ENCODE data around the gene MMEL1.
"Not testable (repeated sequence)": the region's sequence is repeated elsewhere in the genome, so short reads cannot be mapped to it uniquely, and the experiment has no call there.

Gene MMEL1

DNA sequence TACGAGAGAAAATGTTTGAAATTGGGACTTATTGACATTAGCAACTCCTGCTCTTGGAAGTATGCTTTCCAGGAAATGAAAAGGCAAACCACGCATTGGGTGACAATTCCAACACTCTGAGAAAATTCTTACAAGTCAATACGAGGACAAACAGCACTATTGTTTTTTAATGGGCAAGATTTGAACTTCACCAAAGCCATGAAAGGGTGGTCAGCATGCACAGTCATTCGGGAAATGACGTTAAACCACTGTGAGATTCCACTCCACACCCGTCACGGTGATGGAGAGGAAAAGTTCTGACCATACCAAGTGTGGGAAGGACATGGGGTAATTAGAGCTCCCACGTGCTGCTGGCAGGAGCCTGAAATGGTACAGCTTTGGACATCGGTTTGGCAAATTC, 58.5 kb downstream of the MMEL1 start:
- TF ChIP-seq, protein P1, sequence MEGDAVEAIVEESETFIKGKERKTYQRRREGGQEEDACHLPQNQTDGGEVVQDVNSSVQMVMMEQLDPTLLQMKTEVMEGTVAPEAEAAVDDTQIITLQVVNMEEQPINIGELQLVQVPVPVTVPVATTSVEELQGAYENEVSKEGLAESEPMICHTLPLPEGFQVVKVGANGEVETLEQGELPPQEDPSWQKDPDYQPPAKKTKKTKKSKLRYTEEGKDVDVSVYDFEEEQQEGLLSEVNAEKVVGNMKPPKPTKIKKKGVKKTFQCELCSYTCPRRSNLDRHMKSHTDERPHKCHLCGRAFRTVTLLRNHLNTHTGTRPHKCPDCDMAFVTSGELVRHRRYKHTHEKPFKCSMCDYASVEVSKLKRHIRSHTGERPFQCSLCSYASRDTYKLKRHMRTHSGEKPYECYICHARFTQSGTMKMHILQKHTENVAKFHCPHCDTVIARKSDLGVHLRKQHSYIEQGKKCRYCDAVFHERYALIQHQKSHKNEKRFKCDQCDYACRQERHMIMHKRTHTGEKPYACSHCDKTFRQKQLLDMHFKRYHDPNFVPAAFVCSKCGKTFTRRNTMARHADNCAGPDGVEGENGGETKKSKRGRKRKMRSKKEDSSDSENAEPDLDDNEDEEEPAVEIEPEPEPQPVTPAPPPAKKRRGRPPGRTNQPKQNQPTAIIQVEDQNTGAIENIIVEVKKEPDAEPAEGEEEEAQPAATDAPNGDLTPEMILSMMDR (IDR thresholded peaks at IDR 0.05; ENCODE audit: extremely low read depth, insufficient read depth, missing control alignments): no peak
- in situ Hi-C loops (cut with MboI; ENCODE audit: low pct_unique_long_range_greater_than_20kb, low sequenced_read_pairs, unreplicated experiment): no loop called here
- no peak for DNase-seq (ENCODE audit: low spot score)

- TF ChIP-seq, protein P1 (IDR thresholded peaks at IDR 0.05; ENCODE audit: extremely low read depth, insufficient read depth, missing control alignments): no peak
- no peak for DNase-seq (ENCODE audit: low spot score)
- in situ Hi-C loops (cut with MboI; ENCODE audit: low pct_unique_long_range_greater_than_20kb, low sequenced_read_pairs, unreplicated experiment): no loop called here
These were observed 59.4 kb downstream of the MMEL1 start for GRCh38 chr1:2573250-2573920.

GRCh38 chr1:2571348-2571747, 61.5 kb downstream of the MMEL1 start:
- in situ Hi-C loops (cut with MboI; ENCODE audit: low pct_unique_long_range_greater_than_20kb, low sequenced_read_pairs, unreplicated experiment): no loop called here
- TF ChIP-seq, protein P1 (IDR thresholded peaks at IDR 0.05; ENCODE audit: extremely low read depth, insufficient read depth, missing control alignments): no peak
- DNase-seq (ENCODE audit: low spot score): no peak

DNA sequence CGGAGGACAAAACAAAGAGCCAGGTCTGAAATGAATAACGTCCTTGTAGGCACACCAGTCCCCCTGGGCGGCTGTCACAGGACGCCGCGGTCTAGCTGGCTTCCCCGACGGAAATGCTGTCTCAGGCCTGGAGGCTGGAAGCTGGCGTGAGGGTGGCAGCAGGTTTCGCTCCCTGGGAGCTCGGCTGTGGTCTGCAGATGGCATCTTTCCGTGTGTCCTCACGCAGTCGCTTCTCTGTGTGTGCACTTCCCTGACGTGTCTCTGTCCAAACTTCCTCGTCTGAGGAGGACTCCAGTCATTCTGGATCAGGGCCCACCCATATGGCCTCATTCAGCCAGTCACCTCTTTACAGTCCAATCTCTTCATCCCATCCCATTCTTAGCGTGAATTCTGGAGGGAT, 62.5 kb downstream of the MMEL1 start:
- DNase-seq (ENCODE audit: low spot score): no peak
- TF ChIP-seq, protein P1 (IDR thresholded peaks at IDR 0.05; ENCODE audit: extremely low read depth, insufficient read depth, missing control alignments): no peak
- in situ Hi-C loops (cut with MboI; ENCODE audit: low pct_unique_long_range_greater_than_20kb, low sequenced_read_pairs, unreplicated experiment): no loop called here

DNA sequence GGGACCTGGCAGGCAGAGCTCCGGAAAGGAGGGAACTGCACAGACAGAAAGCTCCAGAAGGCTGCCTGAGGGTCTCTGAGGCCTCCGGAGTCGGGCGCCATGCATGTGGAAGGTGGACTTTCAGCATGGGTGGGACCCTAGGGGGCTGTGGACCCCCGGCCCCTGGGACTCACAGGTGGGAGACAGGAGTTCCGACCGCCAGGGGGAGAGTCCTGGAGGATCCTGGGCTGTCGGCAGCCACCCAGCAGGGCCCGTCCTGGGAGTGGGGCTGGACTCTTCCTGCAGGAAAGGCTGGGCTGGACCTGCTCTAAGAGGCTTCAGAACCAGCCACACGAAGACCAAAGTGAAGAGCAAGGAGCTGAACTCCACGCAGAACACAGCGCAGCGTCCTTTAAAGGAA, 63.1 kb downstream of the MMEL1 start:
- in situ Hi-C loops (cut with MboI; ENCODE audit: low pct_unique_long_range_greater_than_20kb, low sequenced_read_pairs, unreplicated experiment): not testable (repeated sequence)

DNA sequence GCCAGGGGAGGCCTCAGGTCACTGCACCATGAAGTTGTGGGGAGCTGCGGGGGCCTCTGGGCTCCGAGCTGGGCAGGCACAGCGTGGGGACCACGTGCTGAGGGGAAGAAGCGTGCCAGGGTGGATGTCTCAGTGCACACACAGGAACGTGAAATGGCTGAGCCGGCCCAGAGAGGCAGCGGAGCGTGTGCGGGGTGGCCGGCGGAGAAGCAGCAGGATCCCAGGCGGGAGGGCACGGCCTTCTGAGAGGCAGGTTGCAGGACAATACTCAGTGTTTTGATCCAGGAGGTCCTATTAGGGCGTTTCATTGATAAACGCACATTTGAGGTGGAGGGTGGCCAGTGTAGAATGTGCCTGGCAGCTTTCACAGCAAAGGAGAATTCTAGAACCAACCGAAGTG, 63.8 kb downstream of the MMEL1 start:
- TF ChIP-seq, protein P1 (IDR thresholded peaks at IDR 0.05; ENCODE audit: extremely low read depth, insufficient read depth, missing control alignments): no peak
- DNase-seq (ENCODE audit: low spot score): no peak
- in situ Hi-C loops (cut with MboI; ENCODE audit: low pct_unique_long_range_greater_than_20kb, low sequenced_read_pairs, unreplicated experiment): no loop called here

More for the DNA sequence above, 63.1 kb downstream of the MMEL1 start:
- not testable (repeated sequence) for DNase-seq (ENCODE audit: low spot score)

- DNase-seq (ENCODE audit: low spot score); in situ Hi-C loops (cut with MboI; ENCODE audit: low pct_unique_long_range_greater_than_20kb, low sequenced_read_pairs, unreplicated experiment): not testable (repeated sequence)
These were observed 64.5 kb downstream of the MMEL1 start for GRCh38 chr1:2568187-2568816.

Measured in GM13977 (cell line).